SK-N-SH (cell line): ENCODE measurements around the gene SNRPD2.

Source experiments
- EP300 ChIP-seq, 2 experiments: IDR thresholded peaks; 2 replicates each; pipeline versions ENCODE4 v1.4.0 to v1.6.1; 2012; ENCODE audit warnings: borderline replicate concordance in 1 of 2, low read depth in 1 of 2, low read length in 1 of 2
- JUND ChIP-seq: IDR thresholded peaks from 2 replicates; pipeline ENCODE4 v1.4.0; 2012
- NFIC ChIP-seq: IDR thresholded peaks from 2 replicates; pipeline ENCODE4 v1.4.0; 2012; ENCODE audit warnings: borderline replicate concordance
- POLR2AphosphoS5 ChIP-seq: IDR thresholded peaks from 2 replicates; pipeline ENCODE4 v1.6.1; 2012; ENCODE audit warnings: low read depth, low read length
- RFX5 ChIP-seq: IDR thresholded peaks from 2 replicates; pipeline ENCODE4 v1.6.1; 2012; ENCODE audit warnings: mild to moderate bottlenecking, improper control_type of control experiment, low read length
- SIN3A ChIP-seq: IDR thresholded peaks from 2 replicates; pipeline ENCODE4 v1.6.1; 2012; ENCODE audit warnings: low read depth, mild to moderate bottlenecking, low read length, moderate library complexity, borderline replicate concordance
- SMC3 ChIP-seq: IDR thresholded peaks from 2 replicates; pipeline ENCODE4 v1.6.1; 2012; ENCODE audit warnings: low read depth, low read length, improper control_type of control experiment
- TAF1 ChIP-seq: IDR thresholded peaks from 2 replicates; pipeline ENCODE4 v1.6.1; 2012; ENCODE audit warnings: low read depth, mild to moderate bottlenecking, low read length, moderate library complexity, borderline replicate concordance
- TF ChIP-seq, protein P1 (sequence below): fragments of 200-600 bp; sonication (generic); IDR thresholded peaks from 2 replicates; pipeline ENCODE4 v1.6.1; 2017; ENCODE audit warnings: antibody characterized with exemption, mild to moderate bottlenecking, moderate library complexity
- TF ChIP-seq, protein P2 (sequence below): fragments of 150-350 bp; IDR thresholded peaks from 2 replicates; pipeline ENCODE4 v1.6.1; 2017; ENCODE audit warnings: antibody characterized with exemption, low read length, low read depth, borderline replicate concordance
- TF ChIP-seq, protein P3 (sequence below): IDR thresholded peaks from 2 replicates; pipeline ENCODE4 v1.6.1; 2012; ENCODE audit warnings: mild to moderate bottlenecking, low read depth, low read length, moderate library complexity
- TF ChIP-seq, protein P4 (sequence below): IDR thresholded peaks from 2 replicates; pipeline ENCODE4 v1.4.0; 2012; ENCODE audit warnings: low read depth, borderline replicate concordance

DNA sequence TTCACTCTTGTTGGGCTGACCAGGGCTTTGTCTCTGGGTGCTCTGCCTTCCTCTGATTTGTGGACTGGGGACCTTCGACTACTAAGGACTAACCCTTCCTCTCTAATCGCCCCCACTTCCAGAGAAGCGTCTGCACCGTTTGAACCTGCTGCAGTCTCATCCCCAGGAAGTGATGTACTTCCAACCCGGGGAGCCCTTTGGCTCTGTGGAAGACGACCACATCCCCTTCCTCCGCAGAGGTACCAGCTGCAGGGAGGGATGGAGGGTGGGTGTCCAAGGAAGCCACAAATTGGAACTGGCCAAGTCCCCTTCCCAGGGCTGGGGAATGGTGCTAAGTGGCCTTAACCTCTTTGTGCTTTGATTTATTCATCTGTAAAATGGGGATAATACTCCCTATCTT, 9.9 kb upstream of the SNRPD2 start:
- TF ChIP-seq, protein P1, sequence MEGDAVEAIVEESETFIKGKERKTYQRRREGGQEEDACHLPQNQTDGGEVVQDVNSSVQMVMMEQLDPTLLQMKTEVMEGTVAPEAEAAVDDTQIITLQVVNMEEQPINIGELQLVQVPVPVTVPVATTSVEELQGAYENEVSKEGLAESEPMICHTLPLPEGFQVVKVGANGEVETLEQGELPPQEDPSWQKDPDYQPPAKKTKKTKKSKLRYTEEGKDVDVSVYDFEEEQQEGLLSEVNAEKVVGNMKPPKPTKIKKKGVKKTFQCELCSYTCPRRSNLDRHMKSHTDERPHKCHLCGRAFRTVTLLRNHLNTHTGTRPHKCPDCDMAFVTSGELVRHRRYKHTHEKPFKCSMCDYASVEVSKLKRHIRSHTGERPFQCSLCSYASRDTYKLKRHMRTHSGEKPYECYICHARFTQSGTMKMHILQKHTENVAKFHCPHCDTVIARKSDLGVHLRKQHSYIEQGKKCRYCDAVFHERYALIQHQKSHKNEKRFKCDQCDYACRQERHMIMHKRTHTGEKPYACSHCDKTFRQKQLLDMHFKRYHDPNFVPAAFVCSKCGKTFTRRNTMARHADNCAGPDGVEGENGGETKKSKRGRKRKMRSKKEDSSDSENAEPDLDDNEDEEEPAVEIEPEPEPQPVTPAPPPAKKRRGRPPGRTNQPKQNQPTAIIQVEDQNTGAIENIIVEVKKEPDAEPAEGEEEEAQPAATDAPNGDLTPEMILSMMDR: no peak
- TF ChIP-seq, protein P2, sequence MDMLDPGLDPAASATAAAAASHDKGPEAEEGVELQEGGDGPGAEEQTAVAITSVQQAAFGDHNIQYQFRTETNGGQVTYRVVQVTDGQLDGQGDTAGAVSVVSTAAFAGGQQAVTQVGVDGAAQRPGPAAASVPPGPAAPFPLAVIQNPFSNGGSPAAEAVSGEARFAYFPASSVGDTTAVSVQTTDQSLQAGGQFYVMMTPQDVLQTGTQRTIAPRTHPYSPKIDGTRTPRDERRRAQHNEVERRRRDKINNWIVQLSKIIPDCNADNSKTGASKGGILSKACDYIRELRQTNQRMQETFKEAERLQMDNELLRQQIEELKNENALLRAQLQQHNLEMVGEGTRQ: no peak
- no peak for TF ChIP-seq SIN3A
- no peak for TF ChIP-seq SMC3
- TF ChIP-seq TAF1: no peak
- TF ChIP-seq JUND: no peak
- no peak for TF ChIP-seq EP300 (IDR thresholded peaks at IDR 0.05; ENCODE audit: borderline replicate concordance in 1 of 2, low read depth in 1 of 2, low read length in 1 of 2)
- TF ChIP-seq POLR2AphosphoS5: no peak
- TF ChIP-seq NFIC: no peak
- TF ChIP-seq, protein P3, sequence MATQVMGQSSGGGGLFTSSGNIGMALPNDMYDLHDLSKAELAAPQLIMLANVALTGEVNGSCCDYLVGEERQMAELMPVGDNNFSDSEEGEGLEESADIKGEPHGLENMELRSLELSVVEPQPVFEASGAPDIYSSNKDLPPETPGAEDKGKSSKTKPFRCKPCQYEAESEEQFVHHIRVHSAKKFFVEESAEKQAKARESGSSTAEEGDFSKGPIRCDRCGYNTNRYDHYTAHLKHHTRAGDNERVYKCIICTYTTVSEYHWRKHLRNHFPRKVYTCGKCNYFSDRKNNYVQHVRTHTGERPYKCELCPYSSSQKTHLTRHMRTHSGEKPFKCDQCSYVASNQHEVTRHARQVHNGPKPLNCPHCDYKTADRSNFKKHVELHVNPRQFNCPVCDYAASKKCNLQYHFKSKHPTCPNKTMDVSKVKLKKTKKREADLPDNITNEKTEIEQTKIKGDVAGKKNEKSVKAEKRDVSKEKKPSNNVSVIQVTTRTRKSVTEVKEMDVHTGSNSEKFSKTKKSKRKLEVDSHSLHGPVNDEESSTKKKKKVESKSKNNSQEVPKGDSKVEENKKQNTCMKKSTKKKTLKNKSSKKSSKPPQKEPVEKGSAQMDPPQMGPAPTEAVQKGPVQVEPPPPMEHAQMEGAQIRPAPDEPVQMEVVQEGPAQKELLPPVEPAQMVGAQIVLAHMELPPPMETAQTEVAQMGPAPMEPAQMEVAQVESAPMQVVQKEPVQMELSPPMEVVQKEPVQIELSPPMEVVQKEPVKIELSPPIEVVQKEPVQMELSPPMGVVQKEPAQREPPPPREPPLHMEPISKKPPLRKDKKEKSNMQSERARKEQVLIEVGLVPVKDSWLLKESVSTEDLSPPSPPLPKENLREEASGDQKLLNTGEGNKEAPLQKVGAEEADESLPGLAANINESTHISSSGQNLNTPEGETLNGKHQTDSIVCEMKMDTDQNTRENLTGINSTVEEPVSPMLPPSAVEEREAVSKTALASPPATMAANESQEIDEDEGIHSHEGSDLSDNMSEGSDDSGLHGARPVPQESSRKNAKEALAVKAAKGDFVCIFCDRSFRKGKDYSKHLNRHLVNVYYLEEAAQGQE: no peak
- no peak for TF ChIP-seq RFX5
- TF ChIP-seq, protein P4, sequence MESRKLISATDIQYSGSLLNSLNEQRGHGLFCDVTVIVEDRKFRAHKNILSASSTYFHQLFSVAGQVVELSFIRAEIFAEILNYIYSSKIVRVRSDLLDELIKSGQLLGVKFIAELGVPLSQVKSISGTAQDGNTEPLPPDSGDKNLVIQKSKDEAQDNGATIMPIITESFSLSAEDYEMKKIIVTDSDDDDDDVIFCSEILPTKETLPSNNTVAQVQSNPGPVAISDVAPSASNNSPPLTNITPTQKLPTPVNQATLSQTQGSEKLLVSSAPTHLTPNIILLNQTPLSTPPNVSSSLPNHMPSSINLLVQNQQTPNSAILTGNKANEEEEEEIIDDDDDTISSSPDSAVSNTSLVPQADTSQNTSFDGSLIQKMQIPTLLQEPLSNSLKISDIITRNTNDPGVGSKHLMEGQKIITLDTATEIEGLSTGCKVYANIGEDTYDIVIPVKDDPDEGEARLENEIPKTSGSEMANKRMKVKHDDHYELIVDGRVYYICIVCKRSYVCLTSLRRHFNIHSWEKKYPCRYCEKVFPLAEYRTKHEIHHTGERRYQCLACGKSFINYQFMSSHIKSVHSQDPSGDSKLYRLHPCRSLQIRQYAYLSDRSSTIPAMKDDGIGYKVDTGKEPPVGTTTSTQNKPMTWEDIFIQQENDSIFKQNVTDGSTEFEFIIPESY: no peak
